NCI-H524 treated with DMSO at 0.1 percent for 48 hours (cell line): ENCODE measurements around the gene BICD1.

Source experiments
- DNase-seq: peaks from one replicate; lab custom pipeline; 2025; lab: John Stamatoyannopoulos, UW

BICD1 gene

DNA sequence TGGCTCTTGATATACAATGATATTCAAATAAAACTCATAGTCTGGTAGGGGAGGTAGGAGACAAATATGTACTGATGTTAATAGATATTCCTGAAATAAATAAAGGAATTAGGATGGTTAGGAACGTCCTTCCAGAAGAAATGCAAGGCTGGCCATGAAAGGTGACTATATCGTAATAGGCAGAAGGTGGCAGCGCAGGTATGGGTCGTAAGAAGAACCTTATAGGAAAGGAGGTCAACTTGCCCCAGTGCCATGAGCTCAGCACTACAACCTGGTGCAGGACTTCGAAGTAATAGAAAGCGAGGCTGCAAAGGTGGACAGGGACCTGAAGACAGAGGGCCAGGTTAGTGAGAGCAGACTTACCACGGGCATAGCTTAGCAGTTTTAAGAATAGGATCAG is 237.4 kb downstream of the BICD1 start:
- DNase-seq, result no peak

DNA sequence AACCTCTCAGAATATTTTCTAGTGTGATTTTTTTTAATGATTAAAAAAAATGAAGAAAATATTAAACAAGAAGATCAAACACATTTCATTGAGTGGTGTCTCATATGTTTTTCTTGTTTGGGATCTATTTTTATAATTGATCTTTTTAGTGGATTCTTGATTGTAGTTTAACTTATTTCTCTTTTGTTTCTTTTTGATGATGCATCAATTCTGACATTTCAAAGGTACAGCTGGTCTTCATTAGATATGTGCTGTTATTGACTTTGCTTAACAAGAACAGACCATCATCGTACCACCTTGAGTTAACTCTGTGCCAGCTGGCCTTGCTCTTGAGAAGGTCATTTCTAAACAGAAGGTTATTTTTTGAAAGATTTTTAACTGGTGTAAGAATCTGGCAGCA is 246.9 kb downstream of the BICD1 start:
- DNase-seq, result peak; percentile 47

DNA sequence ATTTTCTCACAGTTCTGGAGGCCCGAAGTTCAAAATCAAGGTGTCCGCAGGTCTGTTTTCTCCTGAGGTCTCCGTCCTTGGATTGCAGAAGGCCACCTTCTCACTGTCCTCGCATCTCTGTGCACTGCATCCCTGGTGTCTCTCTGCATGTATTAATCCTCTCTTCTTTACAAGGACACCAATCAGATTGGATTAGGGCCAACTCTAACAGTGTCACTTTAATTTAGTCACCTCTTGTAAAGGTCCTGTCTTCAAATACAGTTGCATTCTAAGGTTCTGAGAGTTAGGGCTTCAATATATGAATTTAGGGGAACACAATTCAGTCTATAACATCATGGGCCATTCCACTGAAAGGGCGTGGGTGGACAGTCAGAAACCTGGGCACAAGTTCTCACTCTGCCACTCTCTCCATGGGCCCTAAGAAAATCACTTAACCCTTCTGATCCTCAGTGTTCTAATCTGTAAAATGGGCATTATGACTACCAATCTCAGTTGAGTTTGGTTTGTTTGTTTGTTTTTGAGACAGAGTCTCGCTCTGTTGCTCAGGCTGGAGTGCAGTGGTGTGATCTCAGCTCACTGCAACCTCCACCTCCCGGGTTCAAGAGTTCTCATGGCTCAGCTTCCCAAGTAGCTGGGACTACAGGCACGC is 251.1 kb downstream of the BICD1 start:
- DNase-seq, result no peak

DNA sequence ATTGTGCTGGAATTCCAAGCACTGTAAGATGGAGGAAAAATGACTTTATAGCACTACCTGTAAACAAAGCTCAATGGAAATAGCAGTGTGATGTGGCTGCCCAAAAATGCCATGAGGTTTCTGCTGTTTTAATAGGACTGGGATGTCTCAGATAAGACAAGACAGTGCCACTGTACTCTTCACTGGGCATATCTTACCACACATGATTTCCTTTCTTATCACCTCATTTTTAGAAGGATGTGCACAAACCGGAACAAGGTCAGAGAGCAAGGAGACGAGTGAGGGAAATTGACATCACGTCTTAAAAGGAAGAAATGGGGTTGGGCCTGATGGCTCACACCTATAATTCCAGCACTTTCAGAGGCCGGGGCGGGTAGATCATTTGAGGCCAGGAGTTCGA is 254.3 kb downstream of the BICD1 start:
- DNase-seq, result no peak

DNA sequence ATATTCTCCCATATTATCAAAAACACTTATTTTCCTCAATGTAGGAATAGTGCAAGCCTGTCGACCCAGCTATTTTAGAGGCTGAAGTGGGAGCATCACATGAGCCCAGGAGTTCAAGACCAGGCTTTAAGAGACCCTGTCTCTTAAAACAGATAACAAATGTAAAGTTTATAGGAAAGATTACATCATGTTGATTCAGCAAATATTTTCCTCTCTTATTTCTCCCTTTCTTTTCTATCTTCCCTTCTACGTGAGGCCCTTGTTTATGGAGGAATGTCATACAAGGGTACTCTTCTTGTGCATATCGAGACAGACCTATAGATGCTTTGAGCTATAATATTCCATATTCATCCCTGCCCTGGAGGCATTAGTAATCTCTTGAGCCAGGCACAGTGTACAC is 256.2 kb downstream of the BICD1 start:
- no peak for DNase-seq

DNA sequence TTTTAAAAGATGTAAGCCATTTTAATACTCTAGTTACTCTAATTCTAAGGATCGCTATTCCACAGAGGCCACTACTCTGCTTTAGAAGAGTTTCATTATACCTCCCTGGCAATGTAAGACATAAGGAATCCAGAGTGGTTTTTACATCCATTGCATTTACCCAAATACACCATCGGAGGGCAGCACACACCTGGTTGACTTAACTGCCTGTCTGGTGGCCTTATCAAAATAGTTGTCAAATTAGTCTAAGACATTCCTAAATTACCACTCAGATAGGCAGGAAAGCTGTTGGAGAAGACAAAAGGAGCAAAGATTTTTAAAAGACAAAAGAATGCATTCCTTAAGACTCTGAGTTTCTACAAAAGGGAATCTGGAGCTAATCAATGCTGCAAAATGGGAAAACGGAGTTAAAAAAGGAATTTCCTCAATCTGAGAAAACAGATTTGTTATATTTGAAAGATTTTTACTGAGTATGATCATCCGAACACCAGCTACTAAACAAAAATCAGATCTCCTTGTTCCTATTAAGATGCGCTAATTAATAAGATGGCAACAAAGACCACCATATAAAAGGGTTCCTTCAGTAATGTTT is 258.9 kb downstream of the BICD1 start:
- DNase-seq, result peak; percentile 25

DNA sequence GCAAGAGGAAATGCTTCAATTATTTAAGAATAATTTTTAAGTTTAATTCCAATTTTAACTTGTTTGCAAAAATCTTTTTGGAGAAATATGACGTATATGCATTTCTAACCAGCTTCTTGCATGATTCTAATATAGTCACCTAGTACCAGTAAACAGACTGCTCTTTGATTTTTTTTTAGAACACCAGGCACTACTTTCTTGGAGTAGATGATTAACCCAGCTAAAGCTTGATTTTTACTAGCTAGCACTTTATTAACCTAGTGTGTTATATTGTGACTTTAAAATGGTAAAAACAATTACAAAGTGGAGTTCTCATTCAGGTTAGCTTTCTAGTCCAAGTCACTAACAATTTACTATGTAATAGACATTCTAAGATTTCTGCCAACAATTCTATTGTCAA is 260.1 kb downstream of the BICD1 start:
- DNase-seq, result no peak

DNA sequence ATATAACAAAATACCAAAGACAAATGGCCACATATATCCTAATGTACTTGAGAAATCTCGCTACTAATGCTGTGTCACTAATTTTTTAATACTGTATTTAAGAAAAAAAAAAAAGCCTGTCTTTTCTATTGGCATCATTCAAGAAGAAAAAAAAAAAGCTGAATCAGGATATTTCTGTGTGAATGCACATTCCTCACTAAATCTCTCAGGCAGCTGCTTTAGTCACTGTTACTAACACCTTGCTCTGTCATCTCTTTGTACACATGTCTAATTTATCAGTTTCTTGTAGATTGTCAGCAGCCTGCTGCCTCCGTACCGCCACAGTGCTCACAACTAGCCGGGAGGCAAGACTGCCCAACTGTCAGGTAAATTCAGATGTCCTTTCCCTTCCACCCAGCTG is 260.7 kb downstream of the BICD1 start:
- DNase-seq, result no peak

DNA sequence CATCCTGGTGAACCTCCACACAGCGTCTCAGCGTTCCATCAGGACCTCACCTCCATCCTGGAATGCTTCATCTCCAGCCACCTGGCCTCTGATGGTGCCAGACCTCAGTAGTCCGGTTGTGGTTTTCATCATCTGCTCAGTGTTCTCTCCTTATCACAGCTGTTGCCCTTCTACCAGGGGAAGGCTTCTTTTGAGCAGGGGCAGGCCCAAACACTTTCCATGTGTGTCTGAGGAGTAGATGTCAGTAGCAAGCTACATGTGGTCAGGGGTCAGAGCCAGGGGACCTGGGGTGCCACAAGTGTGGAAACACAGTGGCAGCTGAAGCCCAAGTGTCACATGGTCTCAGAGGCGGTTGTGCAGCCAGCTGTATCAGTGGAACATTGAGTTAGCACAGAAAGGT is 262.6 kb downstream of the BICD1 start:
- no peak for DNase-seq

DNA sequence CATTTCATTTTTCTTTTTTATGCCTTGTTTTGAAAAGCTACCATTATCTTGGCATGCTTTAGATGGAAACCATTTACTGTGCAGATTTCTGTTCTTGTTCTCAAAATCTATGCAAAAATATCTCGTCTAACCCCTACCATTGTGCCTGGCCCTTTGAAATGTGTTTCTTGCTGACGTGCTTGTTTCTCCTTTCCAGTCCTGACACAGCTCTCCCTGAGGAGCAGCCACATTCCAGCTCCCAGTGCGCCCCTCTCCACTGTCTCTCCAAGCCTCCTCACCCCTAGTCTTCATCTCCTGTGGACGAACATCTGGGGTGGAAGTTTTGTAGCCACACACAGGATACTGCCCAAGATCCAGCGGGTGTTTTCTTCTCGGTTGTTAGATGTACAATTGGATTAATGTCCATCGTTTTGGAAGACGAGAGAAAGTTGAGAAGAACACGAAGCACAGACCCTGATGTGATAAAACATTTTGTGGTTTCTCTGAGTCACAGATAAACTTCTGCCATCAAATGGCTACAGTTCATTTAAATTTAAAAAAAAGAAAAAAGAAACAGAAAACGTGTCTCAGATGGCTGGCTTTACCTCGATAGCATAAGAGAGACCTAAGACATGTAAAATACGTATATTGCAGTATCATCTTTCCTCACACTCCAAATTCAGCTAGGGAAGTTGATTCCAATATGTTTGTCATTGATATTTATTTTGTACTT is 270.9 kb downstream of the BICD1 start:
- no peak for DNase-seq

DNA sequence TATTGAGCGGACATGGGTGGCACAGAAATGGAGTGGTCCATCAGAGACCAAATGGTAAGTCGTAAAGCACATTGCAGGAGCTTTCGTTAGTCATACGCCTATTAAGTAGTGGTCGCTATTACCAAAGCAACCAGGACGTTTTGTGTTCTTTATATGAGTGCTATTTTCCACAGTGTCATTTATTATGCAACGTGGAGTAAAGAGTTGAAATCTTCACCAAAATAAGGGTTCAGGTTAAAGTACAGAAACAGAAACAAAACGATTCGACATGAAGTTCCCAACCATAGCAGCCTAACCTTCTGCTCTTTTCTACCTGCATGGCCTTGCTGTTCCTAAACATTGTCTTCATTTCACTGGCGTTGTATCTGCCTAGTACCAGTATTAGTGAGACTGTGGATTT is 272.6 kb downstream of the BICD1 start:
- DNase-seq, result no peak

DNA sequence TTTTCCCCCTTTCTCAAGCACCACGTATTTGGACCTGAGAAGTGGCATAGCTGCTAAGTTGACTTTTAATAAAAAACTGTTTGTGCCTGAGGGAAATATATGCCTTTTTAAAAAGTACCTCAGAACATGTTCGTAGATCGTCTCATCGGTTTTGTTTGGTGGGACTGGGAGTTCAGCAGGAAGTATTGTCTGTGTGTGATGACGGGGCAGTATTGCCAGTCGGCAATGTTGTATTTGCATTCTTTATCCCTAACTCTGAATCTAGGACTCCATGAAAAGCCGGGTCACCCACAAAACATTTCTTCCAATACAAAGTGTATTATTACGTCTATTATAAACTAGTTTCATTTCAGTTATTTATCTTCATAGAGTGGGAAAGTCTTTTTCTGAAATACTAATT is 273.0 kb downstream of the BICD1 start:
- DNase-seq, result no peak

DNA sequence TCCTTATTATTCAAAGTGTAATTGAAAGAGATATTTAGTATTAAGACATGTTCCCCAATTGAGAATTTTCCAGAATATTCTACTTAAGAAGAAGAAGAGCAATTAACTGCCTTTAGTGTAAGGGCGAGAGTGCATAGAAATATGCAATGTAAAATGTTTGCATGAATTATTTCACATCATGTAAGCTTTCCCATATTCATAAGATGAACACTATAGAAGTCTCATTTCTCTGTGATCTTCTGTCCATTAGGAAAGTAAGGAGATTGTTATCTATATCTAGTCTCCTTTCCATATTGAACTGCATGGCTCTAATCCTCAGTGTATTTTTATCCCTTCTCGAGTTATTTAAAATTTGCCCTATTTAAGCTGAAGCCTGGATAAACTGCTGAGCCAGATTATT is 275.6 kb downstream of the BICD1 start:
- DNase-seq, result no peak

DNA sequence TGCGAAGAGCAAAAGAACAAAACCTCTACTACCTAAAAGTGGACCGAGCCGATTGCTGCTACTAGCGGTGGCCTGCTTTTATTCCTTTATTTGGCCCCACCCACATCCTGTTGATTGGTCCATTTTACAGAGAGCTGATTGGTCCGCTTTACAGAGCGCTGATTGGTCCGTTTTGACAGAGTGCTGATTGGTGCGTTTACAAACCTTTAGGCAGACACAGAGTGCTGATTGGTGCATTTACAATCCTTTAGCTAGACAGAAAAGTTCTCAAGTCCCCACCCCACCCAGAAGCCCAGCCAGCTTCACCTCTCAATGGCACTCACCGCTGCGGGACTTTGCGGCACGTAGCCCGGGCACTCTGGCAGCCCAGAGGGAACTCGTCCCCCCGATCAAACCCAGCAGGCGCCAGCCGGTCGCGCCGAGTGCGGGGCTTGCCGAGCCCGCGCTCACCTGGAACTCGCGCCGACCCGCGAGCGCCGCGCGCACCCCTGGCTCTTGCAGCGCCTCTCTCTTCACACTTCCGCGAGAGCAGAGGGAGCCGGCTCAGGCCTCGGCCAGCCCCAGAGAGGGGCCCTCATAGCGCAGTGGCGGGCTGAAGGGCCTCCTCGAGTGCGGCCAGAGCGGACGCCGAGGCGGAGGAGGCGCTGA is 284.0 kb downstream of the BICD1 start:
- DNase-seq, result no peak

DNA sequence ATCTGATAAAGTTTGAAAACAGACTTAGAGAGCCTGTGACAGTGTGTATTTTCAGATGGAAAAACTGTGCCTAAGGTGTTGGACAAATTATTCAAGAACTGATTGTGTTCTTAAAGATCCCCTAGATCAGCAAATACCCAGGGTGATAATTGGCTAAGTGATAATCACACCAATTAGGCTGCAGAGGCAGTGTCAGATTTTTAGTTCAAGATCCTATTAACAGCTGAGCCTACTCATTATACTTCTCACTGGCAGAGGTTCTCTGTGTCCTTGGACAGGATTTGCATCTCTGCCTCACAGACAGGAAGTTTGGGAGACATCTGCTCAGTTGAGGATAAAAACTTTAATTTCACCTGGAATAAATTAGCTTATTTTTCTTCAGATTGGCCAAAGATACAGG is 288.4 kb downstream of the BICD1 start:
- DNase-seq, result peak; percentile 66

DNA sequence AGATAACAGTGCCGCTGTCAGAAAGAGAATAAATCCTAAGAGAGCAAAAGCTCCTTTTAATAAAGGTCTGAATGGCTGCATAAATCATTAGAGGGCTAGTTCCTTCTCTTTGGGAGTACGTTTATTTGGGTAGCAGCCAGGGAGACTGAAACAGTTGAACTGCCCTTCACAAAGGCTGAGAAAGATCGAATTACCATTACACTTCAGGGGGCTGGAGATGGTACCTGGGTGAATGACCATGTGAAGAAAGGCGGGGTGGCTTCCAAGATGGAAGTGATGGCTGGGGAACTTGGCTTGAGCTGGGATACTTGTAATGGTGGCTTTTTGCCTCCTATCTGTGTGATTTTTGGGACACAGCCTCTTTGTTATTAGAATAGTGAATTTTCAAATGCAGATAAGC is 291.0 kb downstream of the BICD1 start:
- no peak for DNase-seq

DNA sequence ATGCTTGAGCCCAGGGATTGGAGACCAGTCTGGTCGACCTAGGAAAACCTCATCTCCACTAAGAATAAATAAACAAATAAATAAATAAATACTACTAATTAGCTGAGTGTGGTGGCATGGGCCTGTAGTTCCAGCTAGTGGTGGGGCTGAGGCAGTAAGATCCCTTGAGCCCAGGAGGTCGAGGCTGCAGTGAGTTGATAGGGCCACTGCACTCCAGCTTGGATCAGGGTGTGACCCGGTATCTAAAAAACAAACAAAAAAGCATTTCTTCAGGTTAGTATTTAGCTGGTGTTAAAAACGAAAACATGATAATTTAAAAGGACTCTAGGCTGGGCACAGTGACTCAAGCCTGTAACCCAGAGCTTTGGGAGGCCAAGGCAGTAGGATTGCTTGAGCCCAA is 291.5 kb downstream of the BICD1 start:
- DNase-seq, result no peak

DNA sequence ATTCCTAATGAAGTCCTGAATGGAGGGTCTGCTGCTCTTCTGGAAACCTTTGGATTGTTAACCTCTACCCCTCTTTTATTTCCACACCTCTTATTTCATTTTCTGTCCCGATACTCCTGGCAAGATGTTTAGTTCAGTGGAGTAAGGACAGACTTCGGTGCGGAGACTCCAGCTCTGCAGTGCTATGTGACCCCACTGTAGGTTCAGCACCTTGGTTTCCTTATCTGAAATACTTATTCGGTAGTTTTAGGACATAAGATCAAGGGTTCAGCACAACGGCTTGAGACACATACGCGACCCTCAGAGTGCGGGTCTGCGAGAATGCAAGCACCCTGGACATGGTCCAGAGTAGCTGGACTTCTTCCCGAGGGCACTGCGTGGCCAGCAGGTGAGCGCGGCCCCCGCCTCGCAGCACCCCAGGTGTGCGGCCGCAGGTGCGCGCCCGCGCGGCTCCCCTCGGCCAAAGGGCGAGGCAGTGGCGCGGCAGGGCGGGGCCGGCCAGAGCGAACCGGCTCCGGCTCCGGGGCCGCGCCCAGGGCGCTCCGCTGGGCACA is 292.2 kb downstream of the BICD1 start:
- no peak for DNase-seq

DNA sequence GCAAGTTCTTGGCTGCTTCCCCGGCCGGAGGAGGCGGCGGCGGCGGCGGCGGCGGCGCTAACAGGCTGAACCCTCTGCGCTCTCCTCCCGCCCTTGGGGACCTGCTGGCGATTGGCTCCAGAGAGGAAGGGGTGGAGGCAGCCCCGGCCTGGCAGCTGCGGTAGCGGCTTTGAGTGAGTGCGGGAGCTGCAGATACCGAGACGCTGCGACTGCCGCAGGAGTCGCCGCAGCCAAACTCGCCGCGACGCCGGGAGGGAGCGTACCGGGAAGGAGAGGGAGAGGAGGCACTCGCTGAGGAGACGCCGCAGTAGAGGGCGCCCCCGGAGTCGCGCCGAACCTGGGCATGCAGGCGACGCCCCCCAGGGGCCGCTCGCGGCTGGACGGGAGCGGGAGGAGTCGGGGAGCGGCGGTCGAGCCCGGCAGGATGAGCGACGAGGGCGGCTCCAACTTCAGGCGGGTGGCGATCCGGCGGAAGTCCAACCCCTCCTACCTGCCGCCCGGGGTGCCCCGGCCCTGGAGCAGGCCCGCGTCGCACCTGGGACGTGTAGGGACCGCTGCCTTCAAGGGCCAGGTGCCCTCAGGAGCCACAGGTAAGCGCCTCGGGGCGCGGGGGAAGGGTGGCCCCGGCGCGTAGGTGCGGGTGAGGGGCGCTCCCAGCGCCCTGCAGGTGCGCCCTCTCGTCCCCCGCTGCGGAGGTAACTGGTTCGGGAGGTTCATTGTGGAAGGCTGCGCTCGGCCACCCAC is 292.9 kb downstream of the BICD1 start, which contains the start of gene FGD4:
Gene FGD4, plus strand, starts transcription at position 189 of the 744 bp plus-strand sequence.
- peak; percentile 31 for DNase-seq

DNA sequence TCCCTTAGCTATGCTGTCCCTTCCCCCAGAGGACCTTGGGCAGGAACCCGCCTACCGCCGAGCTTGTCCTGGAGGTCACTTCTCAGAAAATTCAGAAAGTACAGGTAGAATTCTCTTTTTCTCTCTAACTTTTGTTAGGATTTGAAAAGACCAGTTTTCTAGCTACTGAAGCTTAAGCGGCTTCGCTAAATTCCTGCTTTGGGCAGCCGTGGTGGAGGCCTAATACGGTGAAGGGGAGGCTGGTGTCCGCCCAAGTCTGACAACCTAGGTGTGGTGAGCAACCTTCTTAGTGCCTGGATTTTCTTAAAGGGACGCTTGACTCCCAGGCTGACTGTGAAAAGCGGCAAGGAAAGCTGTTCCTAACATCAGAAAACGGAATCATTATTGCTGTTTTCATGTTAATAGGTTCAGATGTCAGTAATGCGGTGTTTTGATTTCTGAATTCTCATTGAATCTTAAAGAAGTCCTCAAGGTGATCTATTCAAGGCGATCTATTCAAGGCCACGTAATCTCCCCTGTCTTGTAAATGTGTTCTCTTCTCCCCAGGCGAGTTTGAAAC is 293.5 kb downstream of the BICD1 start:
- DNase-seq, result no peak

DNA sequence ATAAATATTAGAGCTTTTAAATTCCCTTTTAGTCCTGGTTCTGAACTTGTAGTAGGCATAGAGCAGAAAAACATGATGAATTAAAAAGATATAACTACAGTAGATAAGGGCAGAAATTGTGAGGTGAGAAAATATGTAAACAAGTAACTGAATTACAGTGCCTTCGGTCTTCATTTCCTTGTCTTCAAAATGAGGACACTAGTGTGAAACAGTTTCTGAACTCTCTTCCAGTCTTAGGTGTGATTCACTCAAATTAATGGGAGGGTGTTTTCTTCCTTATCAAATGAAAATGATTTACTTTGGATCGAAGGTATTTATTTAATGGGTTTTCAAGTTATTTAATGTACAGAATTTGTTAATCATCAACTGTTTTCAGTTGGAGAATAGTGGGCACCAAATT is 294.2 kb downstream of the BICD1 start:
- no peak for DNase-seq

DNA sequence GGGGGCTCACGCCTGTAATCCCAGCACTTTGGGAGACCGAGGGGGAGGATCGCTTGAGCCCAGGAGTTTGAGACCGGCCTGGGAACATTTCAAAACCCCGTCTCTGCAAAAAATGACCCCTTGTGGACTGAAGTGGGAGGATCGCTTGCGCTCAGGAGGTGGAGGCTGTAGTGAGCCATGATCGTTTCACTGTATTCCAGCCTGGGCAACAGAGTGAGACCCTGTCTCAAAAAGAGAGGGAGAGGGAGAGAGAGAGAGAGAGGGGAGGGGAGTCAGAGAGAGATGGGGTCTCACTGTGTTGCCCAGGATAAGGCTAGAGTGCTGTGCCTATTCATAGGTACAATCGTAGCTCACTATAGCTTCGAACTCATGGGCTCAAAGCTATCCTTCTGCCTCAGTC is 295.5 kb downstream of the BICD1 start:
- DNase-seq, result no peak
